GM12878 (cell line): ENCODE measurements around the gene TBRG1. TPM values are rescaled to one million over a fixed set of nuclear protein-coding genes. Genes with fewer than 3 reads are reported as not detected.

Source experiments
- ATAC-seq: fragments of 200-7000 bp; cut with Tn5 transposase; 3 replicates; pipeline ENCODE4 v1.9.1; 2020; ENCODE audit warnings: mild to moderate bottlenecking, moderate library complexity
- BruUV-seq: library from RNA; stranded (reverse); fragments of 400-500 nt; replicated peaks from 2 replicates; lab custom pipeline; 2021; lab: Mats Ljungman, UMichigan
- CTCF ChIA-PET: fragments of 300-600 bp; sonication (Branson Sonifier 250); formaldehyde crosslinking; extraction: SDS; loops from one replicate; lab custom pipeline; 2021; ENCODE audit warnings: inconsistent platforms; lab: Yijun Ruan, JAX
- POLR2A ChIA-PET: fragments of 350-600 bp; formaldehyde crosslinking; extraction: SDS; loops from one replicate; lab custom pipeline; 2021; ENCODE audit warnings: inconsistent platforms; lab: Charles Lee
- RAD21 ChIA-PET: fragments of 300-600 bp; sonication (Branson Sonifier 250); formaldehyde crosslinking; loops from one replicate; lab custom pipeline; 2023; ENCODE audit warnings: antibody characterized with exemption; ENCODE audit not compliant: unreplicated experiment; lab: Charles Lee
- SMC1A ChIA-PET: fragments of 300-600 bp; sonication (Branson Sonifier 250); formaldehyde crosslinking; loops from one replicate; lab custom pipeline; 2023; ENCODE audit not compliant: unreplicated experiment, uncharacterized antibody; lab: Charles Lee
- DNase-seq: peaks from one replicate; pipeline ENCODE4 v3.0.0-alpha.2; 2011; ENCODE audit warnings: low read depth, low spot score
- FAIRE-seq: peaks from 3 replicates; lab custom pipeline; 2011; peaks lifted over from hg19 to GRCh38; lab: Jason Lieb, UNC
- H2AFZ ChIP-seq: 2 replicates; pipeline ENCODE4 v1.6.0; 2011; ENCODE audit warnings: low read depth, low read length, control low read depth; ENCODE audit not compliant: control insufficient read depth
- H3K27ac ChIP-seq: 2 replicates; pipeline ENCODE4 v1.5.1; 2011; ENCODE audit warnings: control low read depth; ENCODE audit not compliant: control insufficient read depth, insufficient read depth
- H3K27me3 ChIP-seq, 2 experiments: replicated peaks in 1 of 2; 2 replicates each; pipeline versions ENCODE4 v1.6.0 to v1.6.1; 2011; ENCODE audit warnings: low read length in 1 of 2; ENCODE audit not compliant: control insufficient read depth in 2 of 2, insufficient read depth in 2 of 2
- H3K36me3 ChIP-seq, 2 experiments: 2 replicates each; pipeline ENCODE4 v1.5.1; 2011; ENCODE audit warnings: low read length in 1 of 2; ENCODE audit not compliant: control insufficient read depth in 2 of 2, insufficient read depth in 2 of 2
- H3K4me1 ChIP-seq: 2 replicates; pipeline ENCODE4 v1.6.1; 2011; ENCODE audit warnings: mild to moderate bottlenecking, low read length, moderate library complexity, mixed read lengths; ENCODE audit not compliant: control insufficient read depth, insufficient read depth
- H3K4me2 ChIP-seq: 2 replicates; pipeline ENCODE4 v1.6.0; 2011; ENCODE audit warnings: control low read depth; ENCODE audit not compliant: control insufficient read depth, insufficient read depth
- H3K4me3 ChIP-seq: fragments of 200-600 bp; sonication (generic); 2 replicates; pipeline ENCODE4 v1.5.1; 2016
- H3K79me2 ChIP-seq: 2 replicates; pipeline ENCODE4 v1.6.0; 2011; ENCODE audit warnings: low read length; ENCODE audit not compliant: control insufficient read depth, insufficient read depth
- H3K9ac ChIP-seq: 2 replicates; pipeline ENCODE4 v1.8.0; 2011; ENCODE audit warnings: low read length, control low read depth, mixed read lengths; ENCODE audit not compliant: control insufficient read depth, insufficient read depth
- H3K9me3 ChIP-seq: replicated peaks from 3 replicates; pipeline ENCODE4 v1.5.1; 2011; ENCODE audit warnings: mild to moderate bottlenecking, low read length; ENCODE audit not compliant: control insufficient read depth, insufficient read depth
- H4K20me1 ChIP-seq: 2 replicates; pipeline ENCODE4 v1.6.0; 2011; ENCODE audit not compliant: control insufficient read depth, insufficient read depth
- ATF2 ChIP-seq: IDR thresholded peaks from 2 replicates; pipeline ENCODE4 v1.6.1; 2012; ENCODE audit warnings: low read length, inconsistent platforms
- BACH1 ChIP-seq: fragments of 450-650 bp; IDR thresholded peaks from 2 replicates; pipeline ENCODE4 v1.6.1; 2017; ENCODE audit warnings: mild to moderate bottlenecking, borderline replicate concordance
- EED ChIP-seq: sonication (generic); IDR thresholded peaks from 2 replicates; pipeline ENCODE4 v1.6.1; 2016; ENCODE audit warnings: antibody characterized with exemption, low read depth
- EP300 ChIP-seq, 2 experiments: fragments of 150-350 bp in 1 of 2; IDR thresholded peaks; 2 replicates each; pipeline ENCODE4 v1.6.1; 2011 to 2012; ENCODE audit warnings: low read depth in 2 of 2, low read length in 2 of 2, borderline replicate concordance in 1 of 2, improper control_type of control experiment in 1 of 2, inconsistent platforms in 1 of 2; ENCODE audit not compliant: control insufficient read depth in 1 of 2
- IKZF2 ChIP-seq, 2 experiments: fragments of 450-650 bp; IDR thresholded peaks; 2 replicates each; pipeline ENCODE4 v1.6.1; 2017; ENCODE audit warnings: mild to moderate bottlenecking in 2 of 2, moderate library complexity in 2 of 2
- IRF3 ChIP-seq: fragments of 450-650 bp; IDR thresholded peaks from 2 replicates; pipeline ENCODE4 v1.6.1; 2014; ENCODE audit warnings: mild to moderate bottlenecking
- MTA3 ChIP-seq: IDR thresholded peaks from 2 replicates; pipeline ENCODE4 v1.6.1; 2012; ENCODE audit warnings: low read length, inconsistent platforms, borderline replicate concordance
- MYC ChIP-seq: IDR thresholded peaks from 2 replicates; pipeline ENCODE4 v1.6.1; 2011; ENCODE audit warnings: mild to moderate bottlenecking, low read length, moderate library complexity, inconsistent platforms; ENCODE audit not compliant: insufficient read depth, insufficient replicate concordance, insufficient read length, severe bottlenecking
- SREBF2 ChIP-seq: IDR thresholded peaks from 2 replicates; pipeline ENCODE4 v1.6.1; 2012; ENCODE audit warnings: mild to moderate bottlenecking, low read length
- ZNF207 ChIP-seq: fragments of 450-650 bp; IDR thresholded peaks from 2 replicates; pipeline ENCODE4 v1.6.1; 2014; ENCODE audit warnings: antibody characterized with exemption, mild to moderate bottlenecking, borderline replicate concordance
- WGBS: methylation state at CpG from one replicate; pipeline ENCODE4 v1.1.6; 2016; ENCODE audit warnings: low lambda C conversion rate; ENCODE audit not compliant: insufficient replicate concordance, insufficient coverage; ENCODE audit errors: missing lambda C conversion rate; 5-methylcytosine and 5-hydroxymethylcytosine counted together
- in situ Hi-C: fragments of 300-500 bp; cut with MboI; formaldehyde crosslinking; loops from 9 replicates; pipeline ENCODE4 v1.14.3; 2018; ENCODE audit warnings: mixed read lengths
- intact Hi-C: fragments of 100-400 bp; cut with micrococcal nuclease; formaldehyde crosslinking; loops from one replicate; pipeline ENCODE4 v1.14.2; 2022; ENCODE audit not compliant: unreplicated experiment
- polyA plus RNA-seq, 11 experiments: library from polyadenylated mRNA; depleted of rRNA in 4 of 11; unstranded in 6 of 11; stranded (reverse) in 5 of 11; fragments of >200 nt; fragmentation: Nextera tagmentation in 4 of 11; fragmentation: Illumina TruSeq in 1 of 11; extraction: Ambion mirVana in 4 of 11; extraction: Trizol in 1 of 11; gene quantifications; 1 replicate in 1 of 11; 2 replicates in 10 of 11; pipeline versions ENCODE4 v1.2.1 to v1.2.3, GENCODE V29; 2011 to 2016; ENCODE audit warnings: inconsistent platforms in 2 of 11, missing spikeins in 2 of 11, low read depth in 1 of 11
- total RNA-seq, 4 experiments: library from RNA; depleted of rRNA in 3 of 4; stranded (reverse); fragments of >200 nt in 3 of 4; fragmentation: Illumina TruSeq in 1 of 4; extraction: Trizol in 1 of 4; gene quantifications; 2 replicates each; pipeline versions ENCODE4 v1.2.1 to v1.2.3, GENCODE V29; 2013 to 2021

The TBRG1 gene
- total and polyA plus RNA-seq, 10 of the 15 experiments (the other 5 are each of a cell fraction or from before 2014, with no cell fraction given), result 12.3 to 46.6 (median 26.2) TPM

GRCh38 chr11:124629961-124630360 lies 7.3 kb downstream of the TBRG1 start:
- no peak for ATAC-seq
- TF ChIP-seq ZNF207, result no peak
- no peak for TF ChIP-seq MTA3
- no peak for TF ChIP-seq ATF2
- no peak for TF ChIP-seq EP300 (IDR thresholded peaks at IDR 0.05; ENCODE audit: borderline replicate concordance in 1 of 2, control insufficient read depth in 1 of 2, low read depth in 2 of 2, low read length in 2 of 2)
- no peak for TF ChIP-seq IKZF2 (IDR thresholded peaks at IDR 0.05)
- no peak for TF ChIP-seq MYC
- no peak for TF ChIP-seq EED
- TF ChIP-seq IRF3, result no peak
- no peak for TF ChIP-seq SREBF2
- TF ChIP-seq BACH1, result no peak
- SMC1A ChIA-PET, result interaction anchor here (1.3 to 1.6 kb wide), 3 partner anchors 9 to 39 kb away, joined by 3 to 4 read pairs (median 4); no protein-coding TSS in a partner anchor
- no peak overlapping the region for H3K27ac ChIP-seq
- 97% methylated on average over 4 of the region's 4 CpGs for WGBS
- no peak for DNase-seq
- in situ Hi-C loops (no loop called here), intact Hi-C loops (no loop called here)
- no peaks in the 10 kb centered on the region; the same call in 1 of the 2 replicates for H3K79me2 ChIP-seq
- H3K4me1 ChIP-seq, result no peaks in the 10 kb centered on the region
- H3K4me2 ChIP-seq, result no peak overlapping the region
- no peak overlapping the region for H2AFZ ChIP-seq
- FAIRE-seq, result no peak
- CTCF ChIA-PET, result interaction anchor here (0.8 to 1.1 kb wide), 4 partner anchors 9 to 240 kb away, joined by 3 to 6 read pairs (median 4); no protein-coding TSS in a partner anchor
- H3K4me3 ChIP-seq, result no peak overlapping the region
- RAD21 ChIA-PET, result no interaction called here
- no TSS peak for BruUV-seq
- no peaks in the 10 kb centered on the region for H4K20me1 ChIP-seq
- POLR2A ChIA-PET, result interaction anchor here (0.9 kb wide), 1 partner anchor 131 kb away, joined by 3 read pairs; no protein-coding TSS in a partner anchor
- no peak overlapping the region for H3K9ac ChIP-seq
- no peaks in the 10 kb centered on the region for H3K9me3 ChIP-seq
- H3K27me3 ChIP-seq, result no peaks in the 10 kb centered on the region
- H3K36me3 ChIP-seq, result peaks cover 6 to 26% of the 10 kb centered on the region in 2 experiments
